A673 (cell line): ENCODE results near the gene TAX1BP1. TPM values are rescaled to one million over a fixed set of nuclear protein-coding genes. Genes with fewer than 3 reads are reported as not detected.

Experiments
- BruUV-seq: library from RNA; stranded (reverse); fragments of 400-500 nt; replicated peaks from 2 replicates; lab custom pipeline; 2021; lab: Mats Ljungman, UMichigan
- CTCF ChIA-PET: fragments of 300-600 bp; sonication (Branson Sonifier 250); formaldehyde crosslinking; loops from one replicate; lab custom pipeline; 2022; ENCODE audit warnings: antibody characterized with exemption; lab: Charles Lee
- POLR2A ChIA-PET: fragments of 300-600 bp; sonication (Branson Sonifier 250); formaldehyde crosslinking; loops from one replicate; lab custom pipeline; 2022; ENCODE audit warnings: antibody characterized with exemption; ENCODE audit not compliant: low non-redundant PET; lab: Charles Lee
- DNase-seq: peaks from one replicate; pipeline ENCODE4 v3.0.0-alpha.2; 2015; ENCODE audit warnings: low spot score
- H3K27ac ChIP-seq: fragments of 200-600 bp; sonication (generic); 2 replicates; pipeline ENCODE4 v1.5.1; 2016; ENCODE audit warnings: mixed run types, low read depth, mild to moderate bottlenecking, mixed read lengths, antibody characterized with exemption, low read length; ENCODE audit not compliant: poor library complexity, severe bottlenecking
- H3K27me3 ChIP-seq: fragments of 200-600 bp; sonication (generic); replicated peaks from 2 replicates; pipeline ENCODE4 v1.6.1; 2017; ENCODE audit warnings: mixed run types, low read depth, mild to moderate bottlenecking, mixed read lengths, antibody characterized with exemption, low read length; ENCODE audit not compliant: insufficient read depth, poor library complexity
- H3K36me3 ChIP-seq: fragments of 200-600 bp; sonication (generic); 2 replicates; pipeline ENCODE4 v1.6.1; 2016; ENCODE audit warnings: mixed run types, mild to moderate bottlenecking, mixed read lengths, antibody characterized with exemption, low read length; ENCODE audit not compliant: insufficient read depth, poor library complexity, severe bottlenecking
- H3K4me1 ChIP-seq: fragments of 200-600 bp; sonication (generic); 2 replicates; pipeline ENCODE4 v1.6.1; 2017; ENCODE audit warnings: mixed run types, mild to moderate bottlenecking, mixed read lengths, antibody characterized with exemption, low read length; ENCODE audit not compliant: insufficient read depth, poor library complexity, severe bottlenecking
- H3K4me3 ChIP-seq: fragments of 200-600 bp; sonication (generic); 2 replicates; pipeline ENCODE4 v1.5.1; 2016; ENCODE audit warnings: low read depth, mixed run types, mild to moderate bottlenecking, mixed read lengths, low read length; ENCODE audit not compliant: poor library complexity, severe bottlenecking
- H3K9me3 ChIP-seq: fragments of 200-600 bp; sonication (generic); 2 replicates; pipeline ENCODE4 v1.6.1; 2016; ENCODE audit warnings: mixed run types, low read depth, mild to moderate bottlenecking, mixed read lengths, antibody characterized with exemption, low read length; ENCODE audit not compliant: poor library complexity, severe bottlenecking
- CTCF ChIP-seq: fragments of 300-800, 200-600 bp; sonication (generic); conservative IDR thresholded peaks from 2 replicates; pipeline ENCODE4 v1.5.1; 2017; ENCODE audit warnings: low read depth, mild to moderate bottlenecking, antibody characterized with exemption, low read length, moderate library complexity, mixed read lengths
- EZH2 ChIP-seq: fragments of 200-600 bp; sonication (generic); IDR thresholded peaks from 2 replicates; pipeline ENCODE4 v1.6.1; 2017; ENCODE audit warnings: borderline replicate concordance, low read depth, mild to moderate bottlenecking, mixed read lengths, antibody characterized with exemption, low read length; ENCODE audit not compliant: poor library complexity, severe bottlenecking
- intact Hi-C: fragments of 100-400 bp; cut with micrococcal nuclease; formaldehyde crosslinking; loops from one replicate; pipeline ENCODE4 v1.10.0; 2022; ENCODE audit not compliant: unreplicated experiment
- total RNA-seq: library from RNA; stranded (reverse); gene quantifications from 2 replicates; pipeline ENCODE4 v1.2.3, GENCODE V29; 2021

TAX1BP1 gene
- total RNA-seq, 1 experiment from 2014 or later = 54.0 TPM

- no peak for TF ChIP-seq EZH2
- no peak for TF ChIP-seq CTCF
- no peak overlapping the region for H3K27ac ChIP-seq
Measured at GRCh38 chr7:27861747-27862146, 121.8 kb downstream of the TAX1BP1 start.

GRCh38 chr7:27863880-27864279 is 123.9 kb downstream of the TAX1BP1 start:
- Histone ChIP-seq H3K27ac (no peak overlapping the region), H3K4me1 (no peaks in the 10 kb centered on the region), H3K9me3 (no peaks in the 10 kb centered on the region), H3K27me3 (peaks cover 11% of the 10 kb centered on the region), H3K4me3 (no peak overlapping the region), H3K36me3 (no peaks in the 10 kb centered on the region)
- no peak for DNase-seq
- intact Hi-C loops = no loop called here
- ChIA-PET CTCF (no interaction called here), POLR2A (no interaction called here)
- TF ChIP-seq EZH2 (no peak), CTCF (no peak)
- BruUV-seq = no TSS peak

More at GRCh38 chr7:27861747-27862146, 121.8 kb downstream of the TAX1BP1 start:
- Histone ChIP-seq H3K36me3 (no peaks in the 10 kb centered on the region), H3K4me1 (no peaks in the 10 kb centered on the region), H3K9me3 (no peaks in the 10 kb centered on the region), H3K4me3 (no peak overlapping the region), H3K27me3 (peaks cover 11% of the 10 kb centered on the region)
- POLR2A ChIA-PET = no interaction called here
- BruUV-seq = no TSS peak
- intact Hi-C loops = no loop called here
- CTCF ChIA-PET = no interaction called here
- DNase-seq = no peak

- Histone ChIP-seq H3K36me3 (no peaks in the 10 kb centered on the region), H3K27ac (no peak overlapping the region), H3K27me3 (peaks cover 7% of the 10 kb centered on the region), H3K4me3 (no peak overlapping the region), H3K4me1 (no peaks in the 10 kb centered on the region), H3K9me3 (no peaks in the 10 kb centered on the region)
- CTCF ChIA-PET = no interaction called here
- BruUV-seq = no TSS peak
- no peak for DNase-seq
- POLR2A ChIA-PET = no interaction called here
- intact Hi-C loops = no loop called here
- no peak for TF ChIP-seq EZH2
- no peak for TF ChIP-seq CTCF
Measured at GRCh38 chr7:27866256-27866655, 126.3 kb downstream of the TAX1BP1 start.
